ENCODE measurements around the gene CRTC3.

GRCh38 chr15:90495067-90495466 is 34.7 kb upstream of the CRTC3 start:
- TF ChIP-seq, protein P1, sequence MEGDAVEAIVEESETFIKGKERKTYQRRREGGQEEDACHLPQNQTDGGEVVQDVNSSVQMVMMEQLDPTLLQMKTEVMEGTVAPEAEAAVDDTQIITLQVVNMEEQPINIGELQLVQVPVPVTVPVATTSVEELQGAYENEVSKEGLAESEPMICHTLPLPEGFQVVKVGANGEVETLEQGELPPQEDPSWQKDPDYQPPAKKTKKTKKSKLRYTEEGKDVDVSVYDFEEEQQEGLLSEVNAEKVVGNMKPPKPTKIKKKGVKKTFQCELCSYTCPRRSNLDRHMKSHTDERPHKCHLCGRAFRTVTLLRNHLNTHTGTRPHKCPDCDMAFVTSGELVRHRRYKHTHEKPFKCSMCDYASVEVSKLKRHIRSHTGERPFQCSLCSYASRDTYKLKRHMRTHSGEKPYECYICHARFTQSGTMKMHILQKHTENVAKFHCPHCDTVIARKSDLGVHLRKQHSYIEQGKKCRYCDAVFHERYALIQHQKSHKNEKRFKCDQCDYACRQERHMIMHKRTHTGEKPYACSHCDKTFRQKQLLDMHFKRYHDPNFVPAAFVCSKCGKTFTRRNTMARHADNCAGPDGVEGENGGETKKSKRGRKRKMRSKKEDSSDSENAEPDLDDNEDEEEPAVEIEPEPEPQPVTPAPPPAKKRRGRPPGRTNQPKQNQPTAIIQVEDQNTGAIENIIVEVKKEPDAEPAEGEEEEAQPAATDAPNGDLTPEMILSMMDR (IDR thresholded peaks at IDR 0.05), result no peak
- TF ChIP-seq POLR2AphosphoS5 (IDR thresholded peaks at IDR 0.05; ENCODE audit: low read depth, low read length), result no peak
- no peak for TF ChIP-seq REST (IDR thresholded peaks at IDR 0.05; ENCODE audit: insufficient read depth in 1 of 2, low read depth in 2 of 2, low read length in 1 of 2)
- TF ChIP-seq TCF7L2 (IDR thresholded peaks at IDR 0.05; ENCODE audit: low read depth, low read length), result no peak
- no peak for TF ChIP-seq SIN3A (IDR thresholded peaks at IDR 0.05; ENCODE audit: borderline replicate concordance, insufficient read depth, low read depth, low read length)

Data from Panc1 (cell line).